ENCODE measurements around the gene COX6A2.

DNA sequence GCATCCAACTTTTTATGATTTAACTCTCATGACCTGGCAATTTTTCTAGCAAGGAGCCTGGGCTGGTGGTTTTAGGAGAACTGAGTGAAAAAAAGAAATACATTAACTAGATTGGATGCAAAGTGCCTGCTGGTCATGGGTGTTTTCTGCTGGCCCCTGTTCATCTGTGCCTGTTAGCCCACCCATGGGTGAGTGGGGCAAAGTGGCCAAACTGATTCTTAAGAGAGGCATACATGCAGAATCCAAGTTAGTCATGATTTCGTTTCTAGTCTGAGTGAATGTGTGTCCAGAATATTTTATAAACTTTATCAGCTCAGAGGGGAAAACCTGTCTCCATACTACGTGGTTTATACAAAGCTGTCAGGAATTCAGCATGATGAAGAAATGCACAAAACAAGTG lies 39.6 kb downstream of the COX6A2 start:
- TF ChIP-seq, protein P1, sequence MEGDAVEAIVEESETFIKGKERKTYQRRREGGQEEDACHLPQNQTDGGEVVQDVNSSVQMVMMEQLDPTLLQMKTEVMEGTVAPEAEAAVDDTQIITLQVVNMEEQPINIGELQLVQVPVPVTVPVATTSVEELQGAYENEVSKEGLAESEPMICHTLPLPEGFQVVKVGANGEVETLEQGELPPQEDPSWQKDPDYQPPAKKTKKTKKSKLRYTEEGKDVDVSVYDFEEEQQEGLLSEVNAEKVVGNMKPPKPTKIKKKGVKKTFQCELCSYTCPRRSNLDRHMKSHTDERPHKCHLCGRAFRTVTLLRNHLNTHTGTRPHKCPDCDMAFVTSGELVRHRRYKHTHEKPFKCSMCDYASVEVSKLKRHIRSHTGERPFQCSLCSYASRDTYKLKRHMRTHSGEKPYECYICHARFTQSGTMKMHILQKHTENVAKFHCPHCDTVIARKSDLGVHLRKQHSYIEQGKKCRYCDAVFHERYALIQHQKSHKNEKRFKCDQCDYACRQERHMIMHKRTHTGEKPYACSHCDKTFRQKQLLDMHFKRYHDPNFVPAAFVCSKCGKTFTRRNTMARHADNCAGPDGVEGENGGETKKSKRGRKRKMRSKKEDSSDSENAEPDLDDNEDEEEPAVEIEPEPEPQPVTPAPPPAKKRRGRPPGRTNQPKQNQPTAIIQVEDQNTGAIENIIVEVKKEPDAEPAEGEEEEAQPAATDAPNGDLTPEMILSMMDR (IDR thresholded peaks at IDR 0.05; ENCODE audit: low read depth, low read length, missing input control), result no peak
- TF ChIP-seq RAD21 (IDR thresholded peaks at IDR 0.05) (no peak), EGR1 (IDR thresholded peaks at IDR 0.05; ENCODE audit: low read depth in 2 of 2) (no peak), TAF1 (conservative IDR thresholded peaks at IDR 0.05) (no peak), GABPA (IDR thresholded peaks at IDR 0.05 in 1 of 2, conservative IDR thresholded peaks at IDR 0.05 in 1 of 2) (no peak), REST (IDR thresholded peaks at IDR 0.05) (no peak), NR2F2 (IDR thresholded peaks at IDR 0.05) (no peak), SP1 (IDR thresholded peaks at IDR 0.05) (no peak), FOXA1 (IDR thresholded peaks at IDR 0.05) (no peak), YY1 (IDR thresholded peaks at IDR 0.05) (no peak), RXRA (IDR thresholded peaks at IDR 0.05) (no peak)
- TF ChIP-seq, protein P2, sequence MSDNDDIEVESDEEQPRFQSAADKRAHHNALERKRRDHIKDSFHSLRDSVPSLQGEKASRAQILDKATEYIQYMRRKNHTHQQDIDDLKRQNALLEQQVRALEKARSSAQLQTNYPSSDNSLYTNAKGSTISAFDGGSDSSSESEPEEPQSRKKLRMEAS (IDR thresholded peaks at IDR 0.05), result no peak

Measured in liver (tissue), 3 donors.